PC-3 (cell line): ENCODE measurements around the gene VTN.

Experiments used
- CTCF ChIP-seq: fragments of 300-600 bp; sonication (generic); conservative IDR thresholded peaks from 2 replicates; pipeline ENCODE4 v1.5.1; 2017; ENCODE audit warnings: antibody characterized with exemption, low read depth, mild to moderate bottlenecking, low read length
- EZH2 ChIP-seq: fragments of 300-600 bp; sonication (generic); IDR thresholded peaks from one replicate; pipeline ENCODE4 v1.6.1; 2017; ENCODE audit warnings: antibody characterized with exemption, mild to moderate bottlenecking, low read length; ENCODE audit not compliant: unreplicated experiment

- TF ChIP-seq CTCF (no peak), EZH2 (no peak)
Measured at GRCh38 chr17:28404812-28405570, 34.9 kb upstream of the VTN start.
